GM12864 (cell line): ENCODE measurements around the gene LMBRD1.

ENCODE experiments used
- DNase-seq: peaks from one replicate; pipeline ENCODE4 v3.0.0-alpha.2; 2011; ENCODE audit warnings: low read depth
- H3K4me3 ChIP-seq: 2 replicates; pipeline ENCODE4 v1.5.1; 2011; ENCODE audit warnings: mild to moderate bottlenecking, low read depth, low read length, control low read depth
- TF ChIP-seq, protein P1 (sequence below): IDR thresholded peaks from 2 replicates; pipeline ENCODE4 v1.5.1; 2011; ENCODE audit warnings: low read depth, mild to moderate bottlenecking, moderate library complexity, low read length, control low read depth, inconsistent platforms; ENCODE audit errors: missing control alignments

LMBRD1 gene

DNA sequence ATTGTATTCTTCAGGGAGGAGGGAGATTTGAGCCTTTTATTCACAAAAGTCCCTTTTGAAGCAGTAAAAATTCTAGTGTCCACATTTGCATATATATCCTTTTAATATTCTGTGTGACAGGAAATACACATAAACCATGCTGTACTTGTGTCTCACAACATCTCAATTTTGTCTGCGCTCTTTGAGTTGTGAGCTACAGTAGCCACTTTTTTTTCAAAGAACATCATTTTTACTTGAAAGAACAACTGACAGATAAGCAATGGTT is 21.3 kb downstream of the LMBRD1 start:
- TF ChIP-seq, protein P1, sequence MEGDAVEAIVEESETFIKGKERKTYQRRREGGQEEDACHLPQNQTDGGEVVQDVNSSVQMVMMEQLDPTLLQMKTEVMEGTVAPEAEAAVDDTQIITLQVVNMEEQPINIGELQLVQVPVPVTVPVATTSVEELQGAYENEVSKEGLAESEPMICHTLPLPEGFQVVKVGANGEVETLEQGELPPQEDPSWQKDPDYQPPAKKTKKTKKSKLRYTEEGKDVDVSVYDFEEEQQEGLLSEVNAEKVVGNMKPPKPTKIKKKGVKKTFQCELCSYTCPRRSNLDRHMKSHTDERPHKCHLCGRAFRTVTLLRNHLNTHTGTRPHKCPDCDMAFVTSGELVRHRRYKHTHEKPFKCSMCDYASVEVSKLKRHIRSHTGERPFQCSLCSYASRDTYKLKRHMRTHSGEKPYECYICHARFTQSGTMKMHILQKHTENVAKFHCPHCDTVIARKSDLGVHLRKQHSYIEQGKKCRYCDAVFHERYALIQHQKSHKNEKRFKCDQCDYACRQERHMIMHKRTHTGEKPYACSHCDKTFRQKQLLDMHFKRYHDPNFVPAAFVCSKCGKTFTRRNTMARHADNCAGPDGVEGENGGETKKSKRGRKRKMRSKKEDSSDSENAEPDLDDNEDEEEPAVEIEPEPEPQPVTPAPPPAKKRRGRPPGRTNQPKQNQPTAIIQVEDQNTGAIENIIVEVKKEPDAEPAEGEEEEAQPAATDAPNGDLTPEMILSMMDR, result no peak
- no peak for DNase-seq

DNA sequence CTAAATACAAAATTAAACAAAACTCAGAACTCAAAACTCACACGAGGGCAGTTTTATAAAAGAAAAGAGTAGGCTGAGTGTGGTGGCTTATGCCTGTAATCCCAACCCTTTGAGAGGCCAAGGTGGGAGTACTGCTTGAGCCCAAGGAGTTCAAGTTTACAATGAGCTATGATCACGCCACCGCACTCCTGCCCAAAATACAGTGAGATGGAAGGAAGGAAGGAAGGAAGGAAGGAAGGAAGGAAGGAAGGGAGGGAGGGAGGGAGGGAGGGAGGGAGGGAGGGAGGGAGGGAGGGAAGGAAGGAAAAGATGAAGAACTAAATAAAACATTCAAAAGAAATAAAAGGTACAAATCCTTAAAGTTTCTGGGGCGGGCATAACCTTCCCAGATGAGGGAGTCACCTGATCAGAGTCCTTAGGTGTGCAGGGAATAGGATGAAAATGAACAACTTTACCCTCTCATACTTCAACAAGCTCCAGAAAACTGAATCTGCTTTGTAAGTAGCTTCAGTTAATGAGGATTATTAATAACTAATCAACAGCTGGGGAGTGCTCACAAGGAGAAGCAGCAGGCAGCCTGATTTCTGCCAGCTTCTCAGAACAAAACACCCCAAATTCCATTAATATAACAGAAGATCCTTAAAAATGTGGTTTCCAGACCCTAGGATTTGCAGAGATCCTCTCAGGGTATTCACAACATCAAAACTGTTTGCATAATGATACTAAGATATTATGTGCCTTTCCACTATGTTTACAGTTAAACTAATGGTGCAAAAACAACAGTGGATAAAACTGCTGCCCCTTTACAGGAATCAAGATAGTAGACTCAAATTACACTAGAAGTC is 21.8 kb downstream of the LMBRD1 start:
- no peak for DNase-seq
- TF ChIP-seq, protein P1, result no peak
- H3K4me3 ChIP-seq, result no peak overlapping the region

More for the DNA sequence above, 21.3 kb downstream of the LMBRD1 start:
- no peak overlapping the region for H3K4me3 ChIP-seq

DNA sequence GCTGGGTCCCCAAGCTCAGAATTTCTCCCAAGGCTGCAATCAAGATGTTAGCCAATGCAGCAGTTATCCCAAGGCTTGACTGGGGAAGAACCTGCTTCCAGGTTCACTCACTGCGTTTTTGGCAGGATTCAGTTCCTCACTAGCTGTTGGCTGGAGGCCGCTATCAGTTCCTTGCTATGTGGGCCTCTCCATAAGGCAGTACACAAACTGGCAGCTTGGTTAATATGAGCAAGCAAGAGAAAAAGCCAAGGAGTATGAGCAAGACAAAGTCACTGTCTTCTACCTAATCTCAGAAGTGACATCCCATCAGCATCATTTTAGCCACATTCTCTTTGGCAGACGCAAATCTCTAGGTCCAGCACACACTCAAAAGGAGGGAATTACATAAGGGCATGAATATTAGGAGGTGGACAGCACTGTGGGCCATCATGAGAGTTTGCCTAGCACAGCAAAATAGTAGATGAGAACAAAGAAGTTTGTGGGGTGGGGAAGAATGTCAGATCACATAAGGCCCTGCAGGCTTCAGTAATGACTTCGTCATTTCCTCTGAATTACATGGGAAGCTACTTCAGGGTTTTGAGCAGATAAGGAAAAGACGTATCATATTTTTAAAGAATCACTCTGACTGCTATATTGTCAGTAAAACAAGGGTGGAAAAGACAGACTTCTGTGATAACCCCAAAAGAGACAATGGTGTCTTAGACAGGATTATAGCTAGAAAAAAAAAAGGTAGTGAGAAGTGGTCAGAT is 25.5 kb downstream of the LMBRD1 start:
- no peak for DNase-seq
- no peak overlapping the region for H3K4me3 ChIP-seq
- TF ChIP-seq, protein P1, result no peak

DNA sequence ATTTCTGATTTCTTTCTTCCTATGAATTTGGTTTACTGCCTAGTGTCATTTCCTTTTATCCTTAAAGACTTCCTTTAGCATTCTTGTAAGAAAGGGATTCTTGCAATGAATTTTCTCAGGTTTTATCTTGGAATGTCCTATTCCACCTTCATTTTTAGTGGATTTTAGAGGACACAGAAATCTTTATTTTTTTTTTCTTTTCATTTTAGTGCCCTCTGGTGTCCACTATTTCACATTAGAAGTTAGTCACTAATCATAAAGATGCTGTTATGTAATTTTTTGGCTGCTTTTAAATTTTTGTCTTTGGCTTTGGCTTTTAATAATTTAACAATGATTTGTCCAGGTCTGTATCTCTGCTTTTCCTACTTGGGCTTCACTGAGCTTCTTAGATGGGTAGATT is 28.1 kb downstream of the LMBRD1 start:
- DNase-seq, result no peak
- TF ChIP-seq, protein P1, result no peak
- H3K4me3 ChIP-seq, result no peak overlapping the region

DNA sequence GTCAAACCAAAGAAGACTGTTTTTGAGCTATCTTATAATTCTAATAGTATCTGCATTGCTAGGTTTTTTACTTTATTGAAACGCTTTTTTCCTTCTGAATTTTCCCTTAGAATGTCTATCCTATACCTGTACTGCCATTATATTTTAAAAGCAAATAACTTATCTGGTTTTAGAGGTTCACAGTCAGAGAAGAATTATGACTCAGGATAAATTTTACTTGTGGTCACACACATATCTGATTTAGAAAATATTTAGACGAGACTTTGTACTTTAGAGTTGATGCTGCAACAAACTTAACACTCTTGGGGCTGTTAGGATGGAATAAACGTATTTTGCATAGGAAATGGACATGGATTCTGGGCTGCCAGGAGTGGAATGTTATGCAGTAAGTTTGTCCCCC is 33.0 kb downstream of the LMBRD1 start:
- no peak overlapping the region for H3K4me3 ChIP-seq
- TF ChIP-seq, protein P1, result no peak
- DNase-seq, result no peak

DNA sequence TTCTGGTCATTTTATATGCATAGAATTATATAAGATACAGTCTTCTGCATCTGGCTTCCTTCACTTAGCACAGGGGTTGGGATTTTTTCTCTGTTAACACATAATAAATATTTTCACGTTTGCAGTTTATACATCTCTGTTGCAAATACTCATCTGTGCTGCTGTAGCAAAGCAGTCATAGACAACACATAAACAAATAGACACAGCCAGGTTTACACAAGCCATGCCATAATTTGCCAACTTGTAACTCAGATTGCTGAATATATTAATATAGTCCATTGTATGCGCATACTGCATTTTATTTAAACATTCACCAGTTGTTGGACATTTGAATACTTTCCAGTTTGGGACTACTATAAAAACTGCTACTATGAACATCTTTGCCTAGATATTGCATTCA is 35.0 kb downstream of the LMBRD1 start:
- TF ChIP-seq, protein P1, result no peak
- no peak for DNase-seq
- H3K4me3 ChIP-seq, result no peak overlapping the region
